ENCODE results near the gene C1R. TPM values are rescaled to one million over a fixed set of nuclear protein-coding genes. Genes with fewer than 3 reads are reported as not detected.
A peak's percentile ranks its signal among the peaks of the same experiment; 100 is the strongest.
"Not testable (repeated sequence)": the region's sequence is repeated elsewhere in the genome, so short reads cannot be mapped to it uniquely, and the experiment has no call there.

C1R gene
- total RNA-seq, 1 experiment from 2014 or later = 13.1 TPM

DNA sequence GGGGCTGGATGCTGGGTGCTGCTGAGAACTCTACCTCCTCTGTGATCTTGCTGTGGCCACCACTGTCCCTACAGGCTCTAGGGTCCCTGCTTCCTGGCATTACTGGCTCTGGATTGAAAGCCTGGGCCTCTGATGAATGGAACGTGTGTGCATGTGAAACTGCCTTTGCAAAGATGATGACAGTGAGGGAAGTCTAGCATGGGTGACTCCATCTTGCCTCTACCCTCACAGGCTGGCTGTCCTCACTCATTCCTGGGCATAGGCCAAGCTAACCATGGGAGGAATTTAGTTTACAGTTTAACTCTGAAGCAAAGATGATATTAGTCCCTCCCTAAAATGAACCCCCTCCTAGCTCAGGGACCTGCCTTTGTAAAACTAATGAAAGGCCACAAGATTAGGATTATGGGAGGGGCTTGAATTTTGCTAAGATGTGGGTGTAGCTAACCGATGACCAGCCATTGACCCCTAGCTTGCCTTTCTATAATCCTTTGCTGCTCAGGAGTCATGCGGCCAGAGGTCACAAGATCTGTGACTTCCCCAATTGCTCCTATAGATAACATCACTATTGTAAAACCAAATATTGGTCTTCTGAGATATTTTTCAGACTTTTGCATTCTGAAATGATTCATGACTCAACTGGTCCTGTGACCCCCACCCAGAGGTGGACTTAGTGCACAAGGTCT lies 33.9 kb downstream of the C1R start:
- H3K4me3 Mint-ChIP-seq (ENCODE audit: unreplicated experiment) = no peak overlapping the region
- no TSS peak for BruUV-seq (replicated peaks)
- POLR2A ChIA-PET = interaction anchor here (1.5 to 5.7 kb wide), 6 partner anchors 9 to 96 kb away, joined by 3 to 96 read pairs (median 5); partner anchors contain the start of genes C1R and LPCAT3
- no peak for DNase-seq (ENCODE audit: unreplicated experiment)
- intact Hi-C loops (cut with micrococcal nuclease) = no loop called here
- TF ChIP-seq, protein P1, sequence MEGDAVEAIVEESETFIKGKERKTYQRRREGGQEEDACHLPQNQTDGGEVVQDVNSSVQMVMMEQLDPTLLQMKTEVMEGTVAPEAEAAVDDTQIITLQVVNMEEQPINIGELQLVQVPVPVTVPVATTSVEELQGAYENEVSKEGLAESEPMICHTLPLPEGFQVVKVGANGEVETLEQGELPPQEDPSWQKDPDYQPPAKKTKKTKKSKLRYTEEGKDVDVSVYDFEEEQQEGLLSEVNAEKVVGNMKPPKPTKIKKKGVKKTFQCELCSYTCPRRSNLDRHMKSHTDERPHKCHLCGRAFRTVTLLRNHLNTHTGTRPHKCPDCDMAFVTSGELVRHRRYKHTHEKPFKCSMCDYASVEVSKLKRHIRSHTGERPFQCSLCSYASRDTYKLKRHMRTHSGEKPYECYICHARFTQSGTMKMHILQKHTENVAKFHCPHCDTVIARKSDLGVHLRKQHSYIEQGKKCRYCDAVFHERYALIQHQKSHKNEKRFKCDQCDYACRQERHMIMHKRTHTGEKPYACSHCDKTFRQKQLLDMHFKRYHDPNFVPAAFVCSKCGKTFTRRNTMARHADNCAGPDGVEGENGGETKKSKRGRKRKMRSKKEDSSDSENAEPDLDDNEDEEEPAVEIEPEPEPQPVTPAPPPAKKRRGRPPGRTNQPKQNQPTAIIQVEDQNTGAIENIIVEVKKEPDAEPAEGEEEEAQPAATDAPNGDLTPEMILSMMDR (IDR thresholded peaks at IDR 0.05; ENCODE audit: unreplicated experiment) = no peak
- H3K4me1 Mint-ChIP-seq (ENCODE audit: insufficient read depth, unreplicated experiment) = peaks cover 20% of the 10 kb centered on the region
- peak overlapping the region; percentile 37 for H3K27ac Mint-ChIP-seq (ENCODE audit: low read depth, unreplicated experiment)
- CTCF ChIA-PET = interaction anchor here (0.6 to 7.6 kb wide), 13 partner anchors 8 to 186 kb away, joined by 3 to 123 read pairs (median 4); partner anchors contain the start of genes C1R, C1RL and SPSB2
- no peaks in the 10 kb centered on the region for H3K9me3 Mint-ChIP-seq (ENCODE audit: unreplicated experiment)
- H3K27me3 Mint-ChIP-seq (ENCODE audit: insufficient read depth, unreplicated experiment) = peaks cover 22% of the 10 kb centered on the region
- peaks cover 7% of the 10 kb centered on the region for H3K36me3 Mint-ChIP-seq (ENCODE audit: insufficient read depth, unreplicated experiment)

DNA sequence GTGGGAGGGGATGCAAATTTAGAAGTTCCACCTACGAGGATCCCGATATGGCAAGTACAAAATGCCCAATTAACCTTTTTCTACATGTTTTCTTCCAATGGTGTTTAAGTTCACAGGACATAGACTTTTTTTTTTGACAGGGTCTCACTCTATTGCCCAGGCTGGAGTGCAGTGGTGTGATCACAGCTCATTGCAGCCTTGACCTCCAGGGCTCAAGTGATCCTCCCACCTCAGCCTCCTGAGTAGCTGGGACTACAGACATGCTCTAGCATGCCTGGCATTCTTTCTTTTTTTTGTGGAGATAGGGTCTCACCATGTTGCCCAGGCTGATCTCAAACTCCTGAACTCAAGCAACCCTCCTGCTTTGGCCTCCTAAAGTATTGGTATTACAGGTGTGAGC lies 36.5 kb downstream of the C1R start:
- H3K9me3 Mint-ChIP-seq (ENCODE audit: unreplicated experiment); intact Hi-C loops (cut with micrococcal nuclease); H3K27ac Mint-ChIP-seq (ENCODE audit: low read depth, unreplicated experiment); BruUV-seq (replicated peaks); DNase-seq (ENCODE audit: unreplicated experiment); H3K4me3 Mint-ChIP-seq (ENCODE audit: unreplicated experiment); H3K36me3 Mint-ChIP-seq (ENCODE audit: insufficient read depth, unreplicated experiment): not testable (repeated sequence)
- H3K4me1 Mint-ChIP-seq (ENCODE audit: insufficient read depth, unreplicated experiment) = peaks cover 12% of the 10 kb centered on the region
- ChIA-PET CTCF (interaction anchor here (0.7 to 7.6 kb wide), 10 partner anchors 8 to 111 kb away, joined by 3 to 123 read pairs (median 4); partner anchors contain the start of genes C1RL and LPCAT3), POLR2A (interaction anchor here (0.8 to 1.8 kb wide), 2 partner anchors 52 to 81 kb away, joined by 4 to 7 read pairs; no protein-coding TSS in a partner anchor)
- peaks cover 31% of the 10 kb centered on the region for H3K27me3 Mint-ChIP-seq (ENCODE audit: insufficient read depth, unreplicated experiment)

DNA sequence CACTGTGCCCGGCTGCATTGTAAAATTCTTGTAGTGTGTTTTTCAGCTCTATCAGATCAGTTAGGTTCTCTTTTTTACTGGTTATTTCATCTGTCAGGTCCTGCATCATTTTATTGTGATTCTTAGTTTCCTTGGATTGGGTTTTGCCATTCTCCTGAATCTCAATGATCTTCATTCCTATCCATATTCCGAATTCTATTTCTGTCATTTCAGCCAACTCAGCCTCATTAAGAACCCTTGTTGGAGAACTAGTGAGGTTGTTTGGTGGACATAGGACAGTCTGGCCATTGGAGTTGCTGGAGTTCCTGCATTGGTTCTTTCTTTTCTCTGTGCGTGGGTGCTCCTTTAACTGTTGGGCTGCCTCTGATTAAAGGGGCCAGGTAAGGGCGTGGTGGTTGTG lies 37.3 kb downstream of the C1R start:
- TF ChIP-seq, protein P1 (IDR thresholded peaks at IDR 0.05; ENCODE audit: unreplicated experiment) = no peak
- Mint-ChIP-seq H3K27ac (ENCODE audit: low read depth, unreplicated experiment) (no peak overlapping the region), H3K4me1 (ENCODE audit: insufficient read depth, unreplicated experiment) (peaks cover 4% of the 10 kb centered on the region), H3K9me3 (ENCODE audit: unreplicated experiment) (no peaks in the 10 kb centered on the region), H3K4me3 (ENCODE audit: unreplicated experiment) (no peak overlapping the region), H3K36me3 (ENCODE audit: insufficient read depth, unreplicated experiment) (no peaks in the 10 kb centered on the region), H3K27me3 (ENCODE audit: insufficient read depth, unreplicated experiment) (peaks cover 31% of the 10 kb centered on the region)
- ChIA-PET POLR2A (interaction anchor here (0.7 to 1.2 kb wide), 2 partner anchors 37 to 110 kb away, joined by 3 read pairs; partner anchors contain the start of gene LPCAT3), CTCF (interaction anchor here (0.6 to 7.6 kb wide), 5 partner anchors 12 to 184 kb away, joined by 3 to 123 read pairs (median 4); partner anchors contain the start of genes C1RL and LPCAT3)
- no peak for DNase-seq (ENCODE audit: unreplicated experiment)
- BruUV-seq (replicated peaks) = no TSS peak
- intact Hi-C loops (cut with micrococcal nuclease) = no loop called here

DNA sequence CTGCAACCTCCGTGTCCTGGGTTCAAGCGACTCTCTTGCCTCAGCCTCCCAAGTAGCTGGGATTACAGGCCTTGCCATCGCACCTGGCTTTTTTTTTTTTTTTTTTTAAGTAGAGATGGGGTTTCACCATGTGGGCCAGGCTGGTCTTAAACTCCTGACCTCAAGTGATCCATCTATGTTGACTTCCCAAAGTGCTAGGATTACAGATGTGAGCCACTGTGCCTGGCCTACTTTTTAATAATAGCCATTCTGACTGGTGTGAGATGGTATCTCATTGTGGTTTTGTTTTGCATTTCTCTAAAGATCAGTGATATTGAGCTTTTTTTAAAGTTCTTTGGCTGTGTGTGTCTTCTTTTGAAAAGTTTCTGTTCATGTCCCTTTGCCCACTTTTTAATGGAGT lies 42.3 kb downstream of the C1R start:
- H3K4me1 Mint-ChIP-seq (ENCODE audit: insufficient read depth, unreplicated experiment); H3K4me3 Mint-ChIP-seq (ENCODE audit: unreplicated experiment); H3K27ac Mint-ChIP-seq (ENCODE audit: low read depth, unreplicated experiment); H3K9me3 Mint-ChIP-seq (ENCODE audit: unreplicated experiment); BruUV-seq (replicated peaks); DNase-seq (ENCODE audit: unreplicated experiment); H3K36me3 Mint-ChIP-seq (ENCODE audit: insufficient read depth, unreplicated experiment); intact Hi-C loops (cut with micrococcal nuclease): not testable (repeated sequence)
- ChIA-PET POLR2A (interaction anchor here (0.8 to 1.0 kb wide), 2 partner anchors 42 to 75 kb away, joined by 3 to 4 read pairs; no protein-coding TSS in a partner anchor), CTCF (interaction anchor here (0.6 to 2.6 kb wide), 5 partner anchors 8 to 63 kb away, joined by 3 to 8 read pairs (median 6); partner anchors contain the start of gene C1S)
- H3K27me3 Mint-ChIP-seq (ENCODE audit: insufficient read depth, unreplicated experiment) = peaks cover 26% of the 10 kb centered on the region

DNA sequence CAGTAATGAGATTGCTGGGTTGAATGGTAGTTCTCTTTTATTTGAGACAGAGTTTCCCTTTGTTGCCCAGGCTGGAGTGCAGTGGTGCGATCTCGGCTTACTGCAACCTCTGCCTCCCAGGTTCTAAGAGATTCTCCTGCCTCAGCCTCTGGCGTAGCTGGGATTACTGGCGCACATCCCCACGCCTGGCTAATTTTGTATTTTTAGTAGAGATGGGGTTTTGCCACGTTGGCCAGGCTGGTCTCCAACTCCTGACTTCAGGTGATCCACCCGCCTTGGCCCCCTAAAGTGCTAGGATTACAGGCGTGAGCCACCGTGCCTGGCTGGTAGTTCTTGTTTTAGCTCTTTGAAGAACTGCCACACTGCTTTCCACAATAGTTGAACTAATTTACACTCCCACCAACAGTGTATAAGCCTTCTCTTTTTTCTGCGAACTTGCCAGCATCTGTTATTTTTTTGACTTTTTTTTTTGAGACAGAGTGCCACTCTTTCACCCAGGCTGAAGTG lies 42.7 kb downstream of the C1R start:
- H3K27me3 Mint-ChIP-seq (ENCODE audit: insufficient read depth, unreplicated experiment) = peaks cover 22% of the 10 kb centered on the region
- H3K36me3 Mint-ChIP-seq (ENCODE audit: insufficient read depth, unreplicated experiment); BruUV-seq (replicated peaks); H3K9me3 Mint-ChIP-seq (ENCODE audit: unreplicated experiment); H3K27ac Mint-ChIP-seq (ENCODE audit: low read depth, unreplicated experiment); intact Hi-C loops (cut with micrococcal nuclease); H3K4me3 Mint-ChIP-seq (ENCODE audit: unreplicated experiment); DNase-seq (ENCODE audit: unreplicated experiment); H3K4me1 Mint-ChIP-seq (ENCODE audit: insufficient read depth, unreplicated experiment): not testable (repeated sequence)
- CTCF ChIA-PET = interaction anchor here (0.7 to 2.6 kb wide), 3 partner anchors 9 to 64 kb away, joined by 3 to 8 read pairs (median 6); no protein-coding TSS in a partner anchor
- POLR2A ChIA-PET = interaction anchor here (0.6 to 1.4 kb wide), 6 partner anchors 8 to 106 kb away, joined by 3 to 4 read pairs (median 3); partner anchors contain the start of genes C12orf57 and RNU7-1
